Measurements from ENCODE around the gene FAM114A1. TPM values are rescaled to one million over a fixed set of nuclear protein-coding genes. Genes with fewer than 3 reads are reported as not detected.

FAM114A1 gene
- polyA plus RNA-seq, 3 donors = 3.2 to 12.0 (median 4.1) TPM

- Histone ChIP-seq H4K20me1 (ENCODE audit: insufficient read depth, low read length) (no peaks in the 10 kb centered on the region), H3K9ac (ENCODE audit: insufficient read depth, low read length, poor library complexity, severe bottlenecking) (no peak overlapping the region), H3K9me3 (replicated peaks in 1 of 2; ENCODE audit: control insufficient read depth in 1 of 2, insufficient read depth in 1 of 2, low read length in 2 of 2) (no peaks in the 10 kb centered on the region), H3K4me3 (replicated peaks in 1 of 3; ENCODE audit: low read depth in 2 of 3, low read length in 3 of 3) (no peak overlapping the region), H3K27ac (ENCODE audit: low read depth in 1 of 2, low read length in 2 of 2) (no peak overlapping the region), H2AFZ (ENCODE audit: insufficient read depth, low read depth, low read length, poor library complexity, severe bottlenecking) (no peak overlapping the region), H3K27me3 (ENCODE audit: control insufficient read depth in 2 of 2, insufficient read depth in 2 of 2, low read length in 2 of 2) (no peaks in the 10 kb centered on the region), H3K79me2 (ENCODE audit: insufficient read depth, low read length) (no peaks in the 10 kb centered on the region), H3K4me2 (replicated peaks; ENCODE audit: extremely low read depth, low read length, poor library complexity, severe bottlenecking) (no peak overlapping the region), H3K36me3 (replicated peaks in 1 of 2; ENCODE audit: control insufficient read depth in 1 of 2, insufficient read depth in 2 of 2, low read length in 2 of 2) (peaks cover 31 to 87% of the 10 kb centered on the region in 2 donors), H3K4me1 (ENCODE audit: control insufficient read depth in 1 of 2, insufficient read depth in 2 of 2, low read length in 2 of 2) (no peaks in the 10 kb centered on the region)
- Mint-ChIP-seq H3K9me3 (no peaks in the 10 kb centered on the region), H3K4me3 (no peak overlapping the region), H3K4me1 (no peaks in the 10 kb centered on the region), H3K36me3 (peaks cover 49 to 67% of the 10 kb centered on the region in 2 donors), H3K27me3 (ENCODE audit: low read depth in 3 of 3) (peaks cover 0 to 2% (median 0%) of the 10 kb centered on the region in 3 donors), H3K27ac (no peak overlapping the region)
- intact Hi-C loops (cut with micrococcal nuclease) = no loop called here
- DNase-seq = no peak
- WGBS (ENCODE audit: insufficient coverage) = 96% methylated on average over 6 of the region's 6 CpGs
- no peak for TF ChIP-seq CTCF (IDR thresholded peaks at IDR 0.05)
These were observed 59.3 kb downstream of the FAM114A1 start for GRCh38 chr4:38926896-38927295.

DNA sequence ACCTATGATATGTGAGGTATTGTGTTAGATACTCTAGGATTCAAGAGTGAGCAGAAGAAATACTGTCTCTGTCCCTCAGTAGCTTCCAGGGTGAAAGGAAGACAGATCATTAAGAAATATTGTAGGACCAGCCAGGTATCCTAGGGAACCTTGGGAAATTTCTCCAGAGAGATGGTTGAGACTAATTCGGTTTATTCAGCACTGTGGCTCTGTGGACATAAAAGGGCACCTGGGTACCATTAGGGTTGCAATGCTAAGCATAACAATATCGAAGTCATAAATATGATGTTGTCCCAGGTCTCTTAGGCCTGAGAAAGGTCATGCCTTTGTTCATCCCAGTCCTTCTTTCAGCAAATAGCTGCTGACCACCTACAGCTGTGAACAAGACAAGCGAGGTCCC lies 61.0 kb downstream of the FAM114A1 start:
- H3K9me3 Mint-ChIP-seq = no peaks in the 10 kb centered on the region
- Histone ChIP-seq H3K9ac (ENCODE audit: insufficient read depth, low read length, poor library complexity, severe bottlenecking) (no peak overlapping the region), H2AFZ (ENCODE audit: insufficient read depth, low read depth, low read length, poor library complexity, severe bottlenecking) (no peak overlapping the region), H3K27me3 (ENCODE audit: control insufficient read depth in 2 of 2, insufficient read depth in 2 of 2, low read length in 2 of 2) (no peaks in the 10 kb centered on the region), H4K20me1 (ENCODE audit: insufficient read depth, low read length) (no peaks in the 10 kb centered on the region), H3K9me3 (replicated peaks in 1 of 2; ENCODE audit: control insufficient read depth in 1 of 2, insufficient read depth in 1 of 2, low read length in 2 of 2) (no peaks in the 10 kb centered on the region), H3K79me2 (ENCODE audit: insufficient read depth, low read length) (no peaks in the 10 kb centered on the region), H3K36me3 (replicated peaks in 1 of 2; ENCODE audit: control insufficient read depth in 1 of 2, insufficient read depth in 2 of 2, low read length in 2 of 2) (peaks cover 35 to 89% of the 10 kb centered on the region in 2 donors), H3K4me3 (replicated peaks in 1 of 3; ENCODE audit: low read depth in 2 of 3, low read length in 3 of 3) (no peak overlapping the region), H3K4me1 (ENCODE audit: control insufficient read depth in 1 of 2, insufficient read depth in 2 of 2, low read length in 2 of 2) (no peaks in the 10 kb centered on the region), H3K4me2 (replicated peaks; ENCODE audit: extremely low read depth, low read length, poor library complexity, severe bottlenecking) (no peak overlapping the region), H3K27ac (ENCODE audit: low read depth in 1 of 2, low read length in 2 of 2) (no peak overlapping the region)
- no peaks in the 10 kb centered on the region for H3K4me1 Mint-ChIP-seq
- intact Hi-C loops (cut with micrococcal nuclease) = no loop called here
- no peak overlapping the region for H3K4me3 Mint-ChIP-seq
- DNase-seq = no peak
- TF ChIP-seq CTCF (IDR thresholded peaks at IDR 0.05) = no peak
- peaks cover 51 to 63% of the 10 kb centered on the region in 2 donors for H3K36me3 Mint-ChIP-seq
- H3K27ac Mint-ChIP-seq = no peak overlapping the region
- H3K27me3 Mint-ChIP-seq (ENCODE audit: low read depth in 3 of 3) = peaks cover 0 to 3% (median 0%) of the 10 kb centered on the region in 3 donors
- WGBS (ENCODE audit: insufficient coverage) = 86% methylated on average over 2 of the region's 3 CpGs
